ENCODE measurements around the gene ASB6.

GRCh38 chr9:129653823-129654553, 12.0 kb upstream of the ASB6 start:
- TF ChIP-seq, protein P1, sequence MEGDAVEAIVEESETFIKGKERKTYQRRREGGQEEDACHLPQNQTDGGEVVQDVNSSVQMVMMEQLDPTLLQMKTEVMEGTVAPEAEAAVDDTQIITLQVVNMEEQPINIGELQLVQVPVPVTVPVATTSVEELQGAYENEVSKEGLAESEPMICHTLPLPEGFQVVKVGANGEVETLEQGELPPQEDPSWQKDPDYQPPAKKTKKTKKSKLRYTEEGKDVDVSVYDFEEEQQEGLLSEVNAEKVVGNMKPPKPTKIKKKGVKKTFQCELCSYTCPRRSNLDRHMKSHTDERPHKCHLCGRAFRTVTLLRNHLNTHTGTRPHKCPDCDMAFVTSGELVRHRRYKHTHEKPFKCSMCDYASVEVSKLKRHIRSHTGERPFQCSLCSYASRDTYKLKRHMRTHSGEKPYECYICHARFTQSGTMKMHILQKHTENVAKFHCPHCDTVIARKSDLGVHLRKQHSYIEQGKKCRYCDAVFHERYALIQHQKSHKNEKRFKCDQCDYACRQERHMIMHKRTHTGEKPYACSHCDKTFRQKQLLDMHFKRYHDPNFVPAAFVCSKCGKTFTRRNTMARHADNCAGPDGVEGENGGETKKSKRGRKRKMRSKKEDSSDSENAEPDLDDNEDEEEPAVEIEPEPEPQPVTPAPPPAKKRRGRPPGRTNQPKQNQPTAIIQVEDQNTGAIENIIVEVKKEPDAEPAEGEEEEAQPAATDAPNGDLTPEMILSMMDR (IDR thresholded peaks at IDR 0.05; ENCODE audit: low read depth, low read length, missing input control): no peak
- TF ChIP-seq TAF1 (conservative IDR thresholded peaks at IDR 0.05): no peak
- no peak for TF ChIP-seq REST (IDR thresholded peaks at IDR 0.05)
- no peak for TF ChIP-seq JUND (IDR thresholded peaks at IDR 0.05)
- TF ChIP-seq YY1 (IDR thresholded peaks at IDR 0.05): no peak
- TF ChIP-seq EGR1 (IDR thresholded peaks at IDR 0.05; ENCODE audit: low read depth in 2 of 2): no peak
- no peak for TF ChIP-seq SP1 (IDR thresholded peaks at IDR 0.05)
- TF ChIP-seq RAD21 (IDR thresholded peaks at IDR 0.05): no peak

All from liver (tissue), 3 donors.